NCI-H2227 (cell line): ENCODE data around the gene RPS3A.
"Not testable (repeated sequence)": the region's sequence is repeated elsewhere in the genome, so short reads cannot be mapped to it uniquely, and the experiment has no call there.

Experiments
- DNase-seq: peaks from one replicate; lab custom pipeline; 2025; ENCODE audit not compliant: unreplicated experiment; lab: John Stamatoyannopoulos, UW

The RPS3A gene

DNA sequence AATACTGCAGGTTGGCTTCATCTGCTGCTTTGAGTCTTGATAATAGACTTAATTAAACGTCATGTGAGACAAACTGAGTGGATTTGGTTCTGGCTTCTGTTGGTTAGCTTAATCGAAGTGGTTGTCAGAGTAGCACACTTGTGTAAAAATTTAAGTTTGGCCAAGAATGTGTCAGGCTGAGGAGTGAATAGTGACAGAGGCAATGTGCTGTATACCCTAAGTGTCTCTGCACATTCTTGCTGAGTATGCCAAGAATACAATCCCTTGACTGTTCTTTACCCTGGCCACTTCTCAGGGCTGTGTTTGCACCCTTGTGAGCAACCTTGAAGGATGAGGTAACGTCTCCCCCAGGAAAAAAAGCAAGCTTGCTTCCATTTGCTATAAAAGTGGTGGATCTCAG lies 14.9 kb downstream of the RPS3A start:
- DNase-seq, result no peak

GRCh38 chr4:151114986-151115385 lies 15.6 kb downstream of the RPS3A start:
- no peak for DNase-seq

DNA sequence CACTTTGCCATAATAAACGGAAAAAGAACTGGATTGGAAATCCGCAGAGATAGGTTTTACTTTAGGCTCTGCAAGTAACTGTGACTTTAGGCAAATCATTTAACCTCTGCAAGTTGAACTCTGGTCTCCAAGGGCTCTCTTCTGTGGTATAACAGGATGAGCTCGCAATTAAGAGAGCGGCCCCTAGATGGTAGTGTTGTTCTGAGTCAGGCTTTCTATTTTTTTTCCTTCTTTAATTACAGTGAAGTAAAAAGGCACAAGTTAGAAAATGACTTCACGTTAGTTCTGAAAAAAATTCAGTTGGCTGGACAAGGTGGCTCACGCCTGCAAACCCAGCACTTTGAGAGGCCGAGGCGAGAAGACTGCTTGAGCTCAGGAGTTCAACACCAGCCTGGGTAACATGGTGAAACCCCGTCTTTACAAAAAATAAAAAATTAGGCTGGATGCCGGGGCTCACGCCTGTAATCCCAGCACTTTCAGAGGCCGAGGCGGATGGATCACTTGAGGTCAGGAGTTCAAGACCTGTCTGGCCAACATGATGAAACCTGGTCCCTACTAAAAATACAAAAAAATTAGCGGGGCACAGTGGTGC lies 18.0 kb downstream of the RPS3A start:
- DNase-seq, result peak; percentile 65

DNA sequence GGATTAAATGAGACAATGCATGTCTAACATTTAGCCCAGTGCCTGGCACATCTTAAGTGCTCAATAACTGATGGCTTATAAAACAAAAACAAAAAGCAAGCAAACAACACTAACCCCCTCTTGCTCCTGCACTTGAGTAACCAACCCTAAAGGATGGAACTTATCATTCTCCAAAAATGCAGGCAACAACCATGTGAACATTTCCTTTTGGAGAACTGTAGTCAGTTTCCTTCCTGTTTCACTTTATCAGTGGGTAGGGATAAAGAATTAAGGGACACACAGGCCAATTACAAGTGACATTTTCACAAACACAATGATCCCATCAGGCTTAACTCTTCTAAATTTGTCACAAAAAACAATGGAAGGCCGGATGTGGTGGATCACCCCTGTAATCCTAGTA lies 30.4 kb downstream of the RPS3A start:
- no peak for DNase-seq

DNA sequence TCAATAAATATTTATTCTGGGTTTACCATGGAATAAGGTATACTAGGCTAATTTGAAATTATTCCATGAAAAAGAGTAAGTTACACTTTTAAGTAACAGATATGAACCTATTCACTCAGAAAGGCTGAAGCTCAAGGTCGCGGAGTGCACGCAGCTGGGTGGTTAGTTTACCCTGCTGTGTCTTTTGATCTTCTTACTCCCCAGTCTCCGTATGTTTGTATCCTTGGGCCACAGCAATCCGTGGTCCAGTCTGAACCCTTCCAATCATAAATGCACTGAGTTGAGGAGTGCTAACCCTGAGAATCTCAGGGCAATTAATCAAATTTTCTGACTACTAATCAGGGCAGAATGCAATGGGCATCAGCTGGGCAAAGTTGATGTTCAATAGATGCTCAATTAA lies 33.9 kb downstream of the RPS3A start:
- no peak for DNase-seq

GRCh38 chr4:151136048-151136447 lies 36.6 kb downstream of the RPS3A start:
- not testable (repeated sequence) for DNase-seq

GRCh38 chr4:151139814-151140213 lies 40.4 kb downstream of the RPS3A start:
- DNase-seq, result no peak

DNA sequence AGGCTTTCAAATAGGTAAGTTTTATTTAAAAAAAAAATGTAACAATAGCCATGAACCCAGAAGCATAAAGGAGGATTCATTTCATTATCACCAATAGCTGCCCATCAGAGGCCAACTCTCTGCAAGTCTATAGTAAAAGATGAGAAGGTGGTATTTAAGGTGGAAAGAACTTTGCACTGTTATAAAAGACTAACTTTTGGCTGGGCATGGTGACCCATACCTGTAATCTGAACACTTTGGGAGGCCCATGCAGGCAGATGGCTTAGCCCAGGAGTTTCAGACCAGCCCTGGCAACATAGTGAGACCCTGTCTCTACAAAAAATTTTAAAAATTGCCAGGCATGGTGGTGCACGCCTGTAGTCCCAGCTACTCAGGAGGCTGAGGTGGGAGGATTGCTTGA lies 43.3 kb downstream of the RPS3A start:
- DNase-seq, result no peak

DNA sequence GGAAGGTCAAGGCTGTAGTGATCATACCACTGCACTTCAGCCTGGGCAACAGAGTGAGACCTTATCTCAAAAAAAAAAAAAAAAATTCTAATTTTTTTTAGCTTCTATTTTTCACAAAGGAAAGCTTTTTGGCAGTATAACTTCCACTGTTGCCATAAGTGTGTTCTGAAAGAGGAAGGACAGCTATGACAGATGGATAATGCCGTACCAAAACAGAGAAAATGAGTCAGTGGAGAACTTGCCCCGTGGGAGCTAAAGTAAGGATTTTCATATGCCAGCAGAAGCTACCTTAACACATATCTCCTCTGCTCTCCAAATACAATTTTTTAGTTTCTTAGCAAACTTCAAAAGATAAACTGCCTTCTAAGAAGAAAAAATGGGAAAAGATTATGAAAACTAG lies 43.7 kb downstream of the RPS3A start:
- DNase-seq, result no peak

DNA sequence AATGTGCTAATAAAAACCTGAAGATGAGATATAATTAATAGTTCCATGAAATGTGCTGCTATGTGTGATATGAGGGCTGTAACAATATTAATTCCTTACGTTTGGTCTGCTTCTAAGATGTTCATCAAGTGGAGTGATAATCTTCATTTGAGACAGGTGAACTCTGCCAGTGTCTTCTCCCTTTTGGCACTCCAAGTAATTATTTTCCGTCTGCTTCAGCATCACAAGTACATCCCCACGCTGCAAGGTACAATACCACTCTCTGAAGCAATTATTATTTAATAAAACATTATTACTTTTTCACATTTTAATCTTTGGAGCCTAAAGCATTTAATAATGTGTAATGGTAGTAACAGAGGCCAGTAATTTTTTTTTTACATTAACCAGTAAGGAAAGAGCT lies 44.4 kb downstream of the RPS3A start:
- DNase-seq, result no peak

GRCh38 chr4:151144329-151145072 lies 45.1 kb downstream of the RPS3A start:
- no peak for DNase-seq

- no peak for DNase-seq
Observed at GRCh38 chr4:151147000-151147399, 47.6 kb downstream of the RPS3A start.

- no peak for DNase-seq
Observed at GRCh38 chr4:151148261-151148660, 48.8 kb downstream of the RPS3A start.

- no peak for DNase-seq
Observed at GRCh38 chr4:151150821-151151580, 51.6 kb downstream of the RPS3A start.

DNA sequence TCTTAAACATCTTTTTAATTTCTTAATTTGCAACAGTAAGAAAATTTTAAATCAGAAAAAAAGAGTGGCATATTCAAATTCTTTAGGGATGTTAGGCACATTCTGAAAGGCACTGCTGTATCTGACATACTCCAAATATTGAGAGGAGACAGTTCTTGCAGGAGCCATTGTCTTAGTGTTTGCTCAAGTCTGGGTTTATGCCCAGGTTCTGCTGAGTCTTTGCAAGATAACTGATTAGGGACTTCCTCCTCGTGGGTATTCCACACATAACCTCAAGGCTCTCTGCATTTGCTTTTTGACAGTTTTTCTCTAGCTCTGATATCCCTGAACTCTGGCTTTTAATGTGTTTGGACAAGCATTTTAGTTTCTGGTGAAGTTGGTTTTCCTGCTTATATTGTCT lies 52.6 kb downstream of the RPS3A start:
- no peak for DNase-seq

DNA sequence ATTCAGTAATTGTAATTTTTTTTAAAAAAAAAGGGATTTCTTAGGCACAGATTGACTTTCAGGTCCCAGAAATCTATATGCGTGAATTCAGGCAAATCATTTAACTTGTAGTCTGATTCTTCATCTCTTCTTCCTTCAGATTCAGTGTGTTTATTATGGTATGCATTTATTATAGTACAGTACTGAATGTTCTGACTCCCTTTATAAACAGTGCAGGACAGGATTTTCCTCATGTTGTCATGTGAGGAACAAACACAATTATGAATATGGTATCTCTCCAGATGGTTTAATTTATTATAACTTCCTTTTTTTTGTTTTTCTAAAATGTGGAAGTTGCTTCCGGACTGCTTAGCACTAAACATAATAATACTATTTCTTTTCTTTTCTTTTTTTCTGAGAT lies 54.2 kb downstream of the RPS3A start:
- no peak for DNase-seq
